GM20431 (cell line): Measurements from ENCODE around the gene TMEM266.

Source experiments
- in situ Hi-C: fragments of 300-500 bp; cut with MseI, MboI; formaldehyde crosslinking; loops from one replicate; pipeline ENCODE4 v1.15.0; 2020; ENCODE audit warnings: low sequenced_read_pairs; ENCODE audit not compliant: unreplicated experiment

Gene TMEM266

DNA sequence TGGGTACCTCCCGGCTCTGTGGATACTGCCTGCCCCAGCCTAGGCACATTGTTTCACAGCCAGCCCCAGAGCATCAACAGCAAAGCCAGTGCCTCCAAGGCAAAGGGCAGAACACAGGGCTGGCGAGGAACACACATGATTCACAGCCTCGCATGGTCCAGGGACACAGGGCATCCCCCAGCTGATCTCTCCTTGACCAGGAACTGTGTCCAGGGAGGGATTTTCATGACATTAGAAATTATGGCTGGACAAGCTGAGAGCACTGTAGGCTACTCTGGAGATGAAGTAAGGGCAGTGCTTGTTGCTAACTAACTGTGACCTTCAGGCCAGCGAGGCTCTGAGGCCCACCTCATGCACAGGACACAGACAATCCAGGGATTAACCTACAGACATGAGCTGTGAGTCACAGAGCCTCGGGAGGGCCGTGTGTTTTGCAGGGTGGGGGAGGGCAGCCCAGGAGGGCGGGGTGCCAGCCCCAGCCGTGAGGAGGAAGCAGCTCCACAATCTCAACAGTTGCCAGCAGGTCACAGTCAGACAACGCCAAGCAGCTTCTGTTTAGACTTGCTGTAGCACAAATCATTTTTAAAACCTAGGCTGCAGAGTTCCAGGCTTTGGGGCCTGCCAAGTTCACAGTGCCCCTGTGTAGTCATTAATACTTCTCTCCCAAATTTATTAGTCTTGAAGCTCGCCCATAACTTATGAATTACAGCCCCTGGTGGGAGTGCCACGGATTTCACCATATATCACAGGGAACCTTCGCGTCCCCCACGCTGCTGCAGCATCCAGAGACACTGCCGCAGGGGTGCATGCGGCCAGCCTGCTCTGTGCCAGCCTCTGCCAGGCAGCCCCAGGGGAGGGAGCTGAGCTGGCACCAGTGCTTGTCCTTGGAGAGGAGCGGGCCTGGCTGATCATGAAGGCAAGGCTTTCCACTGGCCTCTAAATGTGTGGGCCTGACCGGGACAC, 136.8 kb downstream of the TMEM266 start:
- in situ Hi-C loops, result loop anchor here (25.0 kb wide), 1 partner anchor 666 kb away; no protein-coding TSS in a partner anchor

DNA sequence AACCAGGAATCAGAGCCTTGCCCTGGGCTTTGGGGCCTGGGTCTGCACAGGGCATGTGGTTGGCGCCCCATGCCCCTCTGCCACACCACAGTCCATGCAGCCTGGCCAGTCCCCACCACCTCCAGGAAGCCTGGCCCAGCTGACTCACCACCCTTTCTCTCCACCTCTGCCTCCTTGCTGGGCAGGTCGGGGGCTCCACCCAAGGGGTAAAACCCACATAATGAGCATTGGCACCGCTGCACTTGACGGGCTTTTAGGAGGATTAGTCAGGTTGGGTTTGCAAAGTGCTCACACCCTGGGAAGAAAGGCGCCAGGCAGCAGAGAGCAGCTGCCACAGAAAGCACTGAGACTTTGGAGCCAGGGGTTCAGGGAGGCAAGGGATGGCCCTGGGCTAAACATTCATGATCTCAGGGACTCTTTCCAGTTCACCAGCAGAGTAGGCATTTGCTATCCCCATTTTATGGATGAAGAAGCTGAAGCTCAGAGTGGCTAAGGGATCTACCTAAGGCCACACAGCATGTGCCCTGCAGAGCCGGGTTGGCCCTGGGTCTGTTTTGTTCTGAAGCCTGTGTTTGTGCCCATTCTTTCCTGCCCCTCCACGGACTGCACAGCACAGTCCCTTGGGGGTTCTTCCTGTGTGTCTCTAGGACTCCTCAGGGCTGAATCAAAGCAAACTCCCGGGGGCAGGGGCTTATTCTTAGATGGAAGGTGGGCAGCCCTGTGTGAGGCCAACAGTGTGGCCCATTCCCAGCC, 138.1 kb downstream of the TMEM266 start:
- in situ Hi-C loops, result loop anchor here (25.0 kb wide), 1 partner anchor 664 kb away; no protein-coding TSS in a partner anchor

DNA sequence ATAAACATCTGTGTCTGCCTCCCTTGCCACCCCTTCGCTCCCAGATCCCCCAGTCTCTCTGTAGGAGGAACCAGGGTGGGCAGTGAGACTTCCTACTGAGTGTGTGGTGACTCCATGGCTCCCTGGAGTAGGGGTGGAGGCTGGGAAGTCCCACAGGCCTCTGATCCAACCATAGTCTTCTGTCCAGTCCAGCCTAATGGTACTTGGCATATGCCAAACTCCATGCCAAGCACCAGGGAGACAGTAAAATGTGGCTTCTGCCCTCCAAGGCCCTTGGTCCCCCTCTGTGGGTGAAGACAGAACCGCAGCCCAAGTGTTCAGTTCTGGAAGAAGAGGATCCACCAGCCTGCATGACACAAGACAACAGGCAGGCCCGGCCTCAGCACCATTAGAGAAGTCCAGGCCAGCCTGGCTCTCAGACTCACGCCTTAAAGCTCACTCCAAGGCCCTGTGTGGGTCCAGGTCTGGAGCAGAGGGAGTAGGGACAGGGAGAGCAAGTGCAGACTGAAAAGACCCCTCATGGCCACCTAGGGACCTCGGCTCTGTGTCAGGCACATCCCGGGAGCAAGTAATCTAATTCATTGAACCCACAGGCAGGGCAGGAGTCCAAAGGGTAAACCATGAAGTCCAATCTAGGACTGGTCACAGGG, 138.8 kb downstream of the TMEM266 start:
- in situ Hi-C loops, result loop anchor here (25.0 kb wide), 1 partner anchor 664 kb away; no protein-coding TSS in a partner anchor

DNA sequence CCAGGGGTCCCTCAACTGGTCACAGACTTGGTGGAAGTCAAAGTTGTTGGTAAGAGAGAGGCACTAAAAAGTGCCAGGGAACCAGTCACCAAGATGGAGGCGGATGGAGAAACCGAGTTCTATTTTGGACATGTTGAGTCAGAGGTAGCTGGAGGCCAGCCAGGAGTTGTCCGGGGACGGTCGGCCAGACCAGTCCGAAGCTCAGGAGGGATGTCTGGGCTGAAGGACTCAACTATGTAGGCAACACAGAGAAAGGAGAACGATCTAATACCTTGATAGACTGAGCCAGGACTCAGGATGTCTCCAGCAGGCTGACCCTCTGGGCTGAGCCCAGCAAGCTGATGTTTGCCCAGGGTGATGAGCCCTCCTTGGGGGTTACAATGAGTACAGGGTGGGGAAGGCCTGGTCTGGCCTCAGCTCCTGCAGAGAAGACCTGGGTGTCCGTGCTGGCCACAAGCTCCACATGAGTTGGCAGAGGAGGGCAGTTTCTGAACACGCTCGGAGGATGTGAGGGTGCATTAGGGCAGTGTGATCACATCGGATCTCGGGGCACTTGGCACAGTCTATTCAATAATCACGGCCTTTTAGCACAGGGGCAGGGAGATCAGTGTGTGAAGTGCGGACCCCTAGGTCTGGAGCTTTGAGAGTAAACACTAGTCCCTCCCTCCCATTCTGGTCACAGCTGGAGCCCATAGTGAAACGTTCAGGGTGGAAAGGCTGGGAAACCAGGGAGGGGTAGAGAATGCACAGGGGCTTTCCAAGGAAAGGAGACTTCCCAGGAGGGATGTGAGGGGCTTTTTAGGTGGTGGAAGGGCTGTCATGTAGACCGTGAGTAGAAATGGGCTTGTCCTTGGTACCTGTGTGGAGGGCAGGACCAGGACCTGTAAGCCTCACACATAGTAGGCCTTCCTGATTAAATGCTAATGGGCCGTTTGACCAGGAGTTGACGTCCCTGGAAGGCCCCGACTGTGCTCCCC, 139.6 kb downstream of the TMEM266 start:
- in situ Hi-C loops, result loop anchor here (25.0 kb wide), 1 partner anchor 663 kb away; no protein-coding TSS in a partner anchor

DNA sequence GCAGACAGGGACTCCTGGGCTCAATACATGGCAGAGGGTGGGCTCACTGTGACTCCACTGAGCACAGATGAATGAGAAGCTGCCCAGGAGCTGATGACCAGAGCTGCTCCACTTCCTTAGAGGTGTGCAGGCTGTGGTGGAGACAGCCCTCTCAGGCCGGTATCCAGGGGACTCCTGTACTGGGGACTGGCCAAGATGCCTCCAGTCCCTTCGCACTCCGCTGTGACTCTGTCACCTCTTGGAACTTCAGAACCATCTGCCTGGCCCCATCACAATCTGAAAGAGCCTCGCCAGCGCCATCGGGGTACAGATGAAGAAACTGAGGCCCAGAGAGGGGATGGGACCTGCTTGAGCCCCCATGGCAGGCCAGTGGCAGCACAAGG, 140.3 kb downstream of the TMEM266 start:
- in situ Hi-C loops, result no loop called here

DNA sequence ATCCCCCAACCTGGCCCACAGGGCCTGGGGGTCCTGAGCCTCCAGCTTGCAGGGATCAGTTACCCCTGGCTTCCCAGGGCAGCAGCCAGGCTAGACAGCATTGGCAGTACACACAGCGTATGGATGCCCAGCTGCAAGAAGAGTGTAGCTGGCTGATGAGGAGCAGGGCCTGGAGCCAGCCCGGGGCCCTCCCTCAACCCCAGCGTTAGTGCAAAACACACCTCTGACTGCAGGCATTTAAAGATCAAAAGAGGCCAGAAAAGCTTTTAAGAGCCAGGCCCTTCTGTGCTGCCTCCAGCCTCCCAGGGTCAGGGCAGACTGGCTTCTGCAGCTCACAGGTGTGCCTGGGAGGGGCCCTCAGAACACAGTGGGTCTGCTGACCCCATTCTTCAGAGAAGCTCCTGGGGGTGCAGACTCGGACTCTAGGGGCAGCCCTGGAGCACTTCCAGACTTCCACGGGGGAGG, 140.9 kb downstream of the TMEM266 start:
- in situ Hi-C loops, result no loop called here

DNA sequence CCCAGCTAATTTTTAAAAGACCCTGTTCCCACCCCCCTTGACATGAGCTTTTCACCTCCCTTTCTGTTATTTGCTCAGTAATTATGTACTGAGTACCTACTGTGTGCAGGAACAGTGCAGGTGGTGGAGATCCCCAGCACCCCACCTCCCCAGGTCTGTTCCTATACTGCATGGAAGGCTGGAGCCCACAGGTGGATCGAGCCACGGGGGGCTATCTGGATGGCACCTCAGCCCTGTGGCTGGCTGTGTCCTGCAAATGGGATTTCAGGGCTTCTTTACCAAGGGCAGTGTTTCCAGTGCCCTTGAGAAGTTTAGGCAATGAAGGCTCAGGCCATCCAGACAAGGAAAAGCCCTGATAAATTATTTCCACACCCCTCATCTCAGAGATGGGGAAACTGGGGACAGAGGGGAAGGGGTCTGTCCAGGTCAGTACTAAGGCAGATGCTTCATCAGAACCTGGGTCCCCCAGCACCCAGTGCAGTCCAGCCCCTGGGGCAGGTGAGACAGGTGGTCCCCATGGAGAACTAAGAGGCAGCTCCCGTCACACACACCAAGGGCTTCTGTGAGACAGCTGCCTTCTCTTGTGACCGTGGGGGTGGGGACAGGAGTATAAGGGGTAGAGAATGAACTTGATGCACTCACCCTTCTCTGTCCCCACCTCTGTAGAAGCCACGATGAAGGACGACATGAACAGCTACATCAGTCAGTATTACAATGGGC, 141.9 kb downstream of the TMEM266 start:
- in situ Hi-C loops, result no loop called here

DNA sequence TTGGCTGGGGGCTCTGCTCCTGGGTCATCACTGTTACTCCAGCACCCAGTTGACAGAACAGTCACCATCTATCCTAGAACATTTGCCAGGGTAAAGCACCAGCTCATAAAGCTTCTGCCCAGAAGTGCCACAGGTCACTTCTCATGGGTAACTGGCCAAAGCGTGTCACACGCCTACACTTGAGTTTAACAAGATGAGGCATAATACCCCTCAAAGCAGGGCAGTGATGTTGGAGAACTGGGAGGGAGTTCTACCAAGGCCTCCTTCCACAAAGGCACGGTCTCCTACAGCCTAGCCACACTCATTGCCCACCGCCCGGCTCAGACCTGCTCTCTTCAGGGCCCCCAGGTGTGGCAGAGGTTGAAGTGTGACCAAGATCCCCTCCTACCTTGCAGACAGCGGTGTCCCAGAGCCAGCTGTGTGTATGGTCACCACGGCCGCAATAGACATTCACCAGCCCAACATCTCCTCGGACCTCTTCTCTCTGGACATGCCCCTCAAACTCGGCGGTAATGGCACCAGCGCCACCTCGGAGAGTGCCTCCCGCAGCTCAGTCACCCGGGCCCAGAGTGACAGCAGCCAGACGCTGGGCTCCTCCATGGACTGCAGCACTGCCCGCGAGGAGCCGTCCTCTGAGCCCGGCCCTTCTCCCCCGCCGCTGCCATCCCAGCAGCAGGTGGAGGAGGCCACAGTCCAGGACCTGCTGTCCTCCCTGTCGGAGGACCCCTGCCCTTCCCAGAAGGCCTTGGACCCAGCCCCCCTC, 143.7 kb downstream of the TMEM266 start:
- in situ Hi-C loops, result no loop called here

DNA sequence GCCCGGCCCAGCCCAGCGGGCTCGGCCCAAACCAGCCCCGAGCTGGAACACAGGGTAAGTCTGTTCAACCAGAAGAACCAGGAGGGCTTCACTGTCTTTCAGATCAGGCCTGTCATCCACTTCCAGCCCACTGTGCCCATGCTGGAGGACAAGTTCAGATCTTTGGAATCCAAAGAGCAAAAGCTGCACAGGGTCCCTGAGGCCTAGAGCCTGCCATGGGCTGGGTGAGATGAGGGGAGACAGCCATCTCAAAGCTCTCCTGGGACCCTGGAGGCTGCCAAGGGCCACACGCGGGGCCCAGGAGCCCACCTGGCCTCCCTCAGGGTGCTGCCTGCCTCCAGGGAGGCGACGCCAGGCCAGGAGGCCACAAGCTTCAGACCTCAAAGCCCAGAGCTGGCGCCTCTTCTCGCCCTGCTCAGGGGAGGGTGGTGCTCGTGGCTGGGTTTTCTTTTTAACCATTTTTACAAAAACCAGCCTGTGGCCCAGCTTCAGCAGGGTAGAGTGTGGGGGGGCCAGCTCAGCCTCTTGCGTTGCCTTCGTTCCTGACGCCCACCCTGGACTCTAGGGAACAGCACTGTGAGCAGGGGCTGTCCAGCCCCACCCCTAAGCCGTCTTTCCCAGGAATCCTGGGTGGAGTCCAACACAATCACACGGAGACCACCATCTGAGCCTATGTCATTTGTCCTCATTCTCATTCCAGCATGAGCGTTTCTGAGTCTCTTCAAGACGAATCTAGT, 144.5 kb downstream of the TMEM266 start:
- in situ Hi-C loops, result no loop called here

DNA sequence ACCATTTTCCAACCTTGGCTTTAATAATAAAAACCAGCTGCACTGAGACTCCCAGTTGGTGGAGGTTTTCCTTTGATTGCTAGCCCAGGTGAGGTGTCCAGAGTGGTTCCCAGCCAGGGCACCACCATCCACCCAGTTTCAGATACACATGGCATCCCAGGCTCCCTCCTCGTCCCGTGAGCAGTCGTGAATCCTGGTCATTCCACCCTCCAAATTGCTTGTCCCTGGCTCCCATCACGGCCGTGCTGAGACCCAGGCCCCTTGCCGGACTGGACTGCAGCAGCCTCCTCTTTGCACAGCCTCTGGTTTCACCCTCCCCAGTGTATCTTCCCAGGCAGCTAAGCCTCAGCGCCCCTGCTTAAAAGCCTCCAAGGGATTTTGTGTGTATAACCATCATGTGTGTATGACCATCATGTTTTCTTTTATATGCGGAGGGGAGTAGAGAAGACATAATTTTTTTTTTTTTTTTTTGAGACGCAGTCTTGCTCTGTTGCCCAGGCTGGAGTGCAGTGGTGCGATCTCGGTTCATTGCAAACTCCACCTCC, 145.2 kb downstream of the TMEM266 start:
- in situ Hi-C loops, result no loop called here

DNA sequence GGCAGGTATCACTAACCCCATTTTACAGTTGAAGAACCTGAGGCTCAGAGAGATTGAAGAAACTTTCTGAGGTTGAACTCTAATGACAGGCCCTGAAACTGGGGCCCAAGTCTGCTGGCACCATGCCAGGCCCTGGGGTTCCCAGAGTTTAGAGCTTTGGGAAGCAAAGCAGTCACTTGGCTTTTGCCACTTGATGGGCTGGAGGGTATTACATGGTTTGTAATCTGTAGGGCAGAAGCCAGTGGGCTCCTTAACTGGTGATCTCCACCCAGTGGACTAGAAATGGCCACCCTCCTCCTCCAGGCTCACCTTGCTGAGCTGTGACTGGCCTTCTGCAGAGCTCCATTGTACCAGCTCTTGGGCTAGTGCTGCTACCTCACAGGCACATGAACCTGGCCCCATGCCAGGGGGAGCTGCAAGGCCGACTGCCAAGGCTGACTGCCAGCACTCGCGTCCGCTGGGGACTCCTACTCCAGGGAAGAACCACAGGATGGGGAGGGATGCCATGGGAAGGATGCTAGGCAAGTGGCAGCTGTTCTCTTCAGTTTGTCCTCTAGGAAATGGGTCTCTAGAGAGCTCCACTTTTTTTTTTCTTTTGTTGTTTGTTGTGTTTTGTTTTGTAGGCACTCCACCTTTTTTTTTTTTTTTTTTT, 146.7 kb downstream of the TMEM266 start:
- in situ Hi-C loops, result no loop called here

DNA sequence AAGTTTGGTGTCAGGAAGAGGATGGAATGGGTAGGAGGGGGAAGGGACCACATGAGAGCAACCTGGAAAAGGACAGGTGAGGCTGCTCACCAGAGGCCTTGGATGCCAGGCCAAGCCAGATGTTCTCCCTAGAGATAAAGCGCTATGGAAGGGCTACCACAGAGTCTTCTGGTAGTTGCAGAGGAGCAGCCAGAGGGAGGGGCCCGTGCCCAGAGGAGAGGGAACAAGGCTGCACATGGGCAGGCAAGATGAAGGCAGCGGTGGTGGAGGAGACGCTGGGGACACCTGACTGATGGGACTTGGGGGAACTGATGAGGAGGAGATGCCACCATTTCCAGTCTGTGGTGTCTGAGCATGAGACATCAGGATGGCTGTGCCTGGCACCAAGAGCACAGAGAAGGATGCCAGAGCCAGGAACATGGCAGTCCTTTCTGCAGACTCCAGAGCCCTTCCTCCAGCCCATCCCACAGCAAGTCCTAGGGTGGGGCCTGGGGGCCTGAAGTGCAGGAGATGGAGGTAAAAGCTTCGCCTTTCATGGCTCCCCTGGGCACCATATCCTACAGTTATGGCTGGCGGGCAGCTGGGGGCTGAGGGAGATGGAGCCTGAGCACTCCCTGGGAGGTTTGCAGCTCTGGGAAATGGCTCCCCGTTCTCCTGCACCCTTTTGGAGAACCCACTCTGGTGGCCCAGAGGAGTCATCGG, 148.4 kb downstream of the TMEM266 start:
- in situ Hi-C loops, result no loop called here

DNA sequence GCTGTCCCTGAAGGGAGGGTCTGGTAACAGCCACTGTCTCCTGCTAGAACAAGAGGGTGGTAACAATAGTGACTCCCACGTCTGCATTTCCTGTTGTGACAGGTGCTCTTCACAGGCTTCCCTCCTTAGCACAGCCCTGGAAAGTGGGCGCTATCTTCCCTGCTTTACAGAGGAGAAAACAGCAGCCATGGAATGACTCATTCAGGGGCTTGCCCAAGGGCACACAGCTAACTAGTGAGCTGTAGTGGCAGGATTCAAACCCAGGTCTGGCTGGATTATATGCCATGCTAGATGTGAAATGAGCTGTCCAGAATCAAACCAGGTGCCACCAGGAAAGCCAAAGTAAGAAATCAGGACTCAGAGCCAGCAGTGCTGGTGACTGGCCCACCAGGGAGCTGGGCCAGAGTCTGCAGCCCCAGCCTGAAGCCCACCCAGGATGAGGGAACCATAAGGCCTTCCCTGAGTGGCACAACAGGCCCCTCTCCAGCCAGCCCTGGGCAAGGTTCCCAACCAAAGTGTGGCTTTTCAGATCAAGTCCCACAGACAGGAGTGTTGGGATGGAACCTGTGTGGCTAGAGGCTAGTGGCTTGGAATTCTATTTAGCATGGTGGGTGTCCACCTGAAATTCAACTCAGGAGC, 149.1 kb downstream of the TMEM266 start:
- in situ Hi-C loops, result no loop called here

DNA sequence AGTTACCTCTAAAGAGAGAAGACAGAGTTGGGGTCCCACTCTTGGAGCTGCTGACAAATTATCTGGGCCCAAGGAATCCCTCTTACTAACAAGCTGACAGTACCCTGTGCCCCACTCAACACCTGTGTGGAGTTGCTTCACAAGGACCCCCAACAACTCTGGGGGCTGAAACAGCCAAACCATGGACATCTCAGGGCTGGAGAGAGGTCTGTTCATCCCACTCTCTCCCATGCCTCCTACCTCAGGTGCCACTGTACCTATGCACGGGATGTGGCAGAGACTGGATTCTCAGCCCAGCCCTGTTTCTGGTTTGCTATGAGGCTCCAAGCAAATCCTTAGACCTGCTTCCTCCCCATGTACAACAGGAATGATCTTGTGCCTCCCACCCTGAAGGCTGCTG, 149.7 kb downstream of the TMEM266 start:
- in situ Hi-C loops, result no loop called here

DNA sequence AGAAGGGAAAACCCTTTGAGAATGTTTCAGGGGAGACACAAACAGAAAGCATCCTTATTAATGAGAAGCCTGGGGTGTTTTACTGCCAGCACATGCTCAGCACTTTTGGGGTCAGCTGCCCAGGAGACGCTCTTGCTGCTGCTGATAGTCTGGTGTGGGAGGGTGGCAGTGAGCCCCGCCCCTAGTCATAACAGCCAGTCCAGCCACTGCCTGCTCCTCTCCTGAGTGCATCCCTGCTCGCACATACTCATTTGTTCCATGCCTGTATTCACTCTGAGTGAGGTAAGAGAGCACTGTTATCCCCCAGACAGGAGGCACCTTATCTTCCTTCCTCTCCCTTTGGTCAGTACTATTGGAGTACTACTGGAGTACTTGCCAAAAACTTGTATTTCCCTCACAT, 150.2 kb downstream of the TMEM266 start:
- in situ Hi-C loops, result no loop called here
